Uterus (tissue), 4 donors: ENCODE data around the gene KRT24. TPM values are rescaled to one million over a fixed set of nuclear protein-coding genes. Genes with fewer than 3 reads are reported as not detected.

Experiments
- DNase-seq, 2 donors: peaks; one replicate each; pipeline ENCODE4 v3.0.0-alpha.2; 2019 to 2020
- H3K27ac ChIP-seq, 2 donors: fragments of 200-600 bp; sonication (generic); 1 replicate in 1 of 2; 2 replicates in 1 of 2; pipeline ENCODE4 v1.5.1; 2016 to 2018
- H3K27me3 ChIP-seq, 2 donors: fragments of 200-600 bp; sonication (generic); one replicate each; pipeline ENCODE4 v1.5.1; 2018 to 2019; ENCODE audit warnings: control low read depth in 1 of 2
- H3K36me3 ChIP-seq, 2 donors: fragments of 200-600 bp; sonication (generic); one replicate each; pipeline ENCODE4 v1.5.1; 2019; ENCODE audit warnings: control low read depth in 1 of 2
- H3K4me1 ChIP-seq, 2 donors: fragments of 200-600 bp; sonication (generic); one replicate each; pipeline ENCODE4 v1.5.1; 2018 to 2019; ENCODE audit warnings: control low read depth in 1 of 2
- H3K4me3 ChIP-seq, 2 donors: fragments of 200-600 bp; sonication (generic); 1 replicate in 1 of 2; 2 replicates in 1 of 2; pipeline ENCODE4 v1.5.1; 2018 to 2019; ENCODE audit warnings: mild to moderate bottlenecking in 1 of 2
- H3K9me3 ChIP-seq, 2 donors: fragments of 200-600 bp; sonication (generic); one replicate each; pipeline ENCODE4 v1.5.1; 2019; ENCODE audit warnings: control low read depth in 1 of 2
- POLR2A ChIP-seq, 2 donors: fragments of 450-650 bp; IDR thresholded peaks; one replicate each; pipeline ENCODE4 v1.6.1; 2016; ENCODE audit warnings: antibody characterized with exemption in 2 of 2, mild to moderate bottlenecking in 1 of 2, moderate library complexity in 1 of 2
- intact Hi-C: fragments of 100-400 bp; cut with DNase I; formaldehyde crosslinking; loops from one replicate; pipeline ENCODE4 v1.15.1; 2023; ENCODE audit warnings: low total_unique reads
- total RNA-seq, 4 donors: library from RNA; depleted of rRNA in 3 of 4; stranded (reverse); fragments of >200 nt in 3 of 4; gene quantifications; one replicate each; pipeline versions ENCODE4 v1.1.0 to v1.2.4, GENCODE V29; 2014 to 2023
- TF ChIP-seq, protein P1 (sequence below), 4 experiments: fragments of 200-600 bp in 2 of 4; fragments of 450-650 bp in 2 of 4; sonication (generic) in 2 of 4; IDR thresholded peaks; one replicate each; pipeline ENCODE4 v1.5.1; 2016 to 2019; ENCODE audit warnings: antibody characterized with exemption in 4 of 4, mild to moderate bottlenecking in 2 of 4, moderate library complexity in 1 of 4
- donor health status: DM: yes; HTN: yes; CAD: no.

Gene KRT24
- total RNA-seq, 4 donors from 2014 or later, result not detected

DNA sequence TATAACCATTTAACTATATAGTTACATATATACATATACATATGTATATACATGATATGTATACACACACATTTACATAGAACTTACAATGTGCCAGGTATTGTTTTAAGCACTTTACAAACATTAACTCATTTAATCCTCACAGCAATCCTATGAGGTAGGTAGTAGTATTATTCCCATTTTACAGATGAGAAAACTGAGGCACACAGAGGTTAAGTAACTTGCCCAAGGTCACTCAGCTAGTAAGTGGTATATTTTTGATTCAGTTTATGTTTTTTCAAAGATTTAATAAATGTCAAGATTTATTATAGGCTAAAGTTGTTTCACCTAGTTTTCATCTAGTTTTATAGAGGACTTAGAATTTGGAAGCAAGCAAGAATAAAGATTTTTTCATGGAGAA is 45.2 kb downstream of the KRT24 start:
- H3K27ac ChIP-seq, result no peak overlapping the region

DNA sequence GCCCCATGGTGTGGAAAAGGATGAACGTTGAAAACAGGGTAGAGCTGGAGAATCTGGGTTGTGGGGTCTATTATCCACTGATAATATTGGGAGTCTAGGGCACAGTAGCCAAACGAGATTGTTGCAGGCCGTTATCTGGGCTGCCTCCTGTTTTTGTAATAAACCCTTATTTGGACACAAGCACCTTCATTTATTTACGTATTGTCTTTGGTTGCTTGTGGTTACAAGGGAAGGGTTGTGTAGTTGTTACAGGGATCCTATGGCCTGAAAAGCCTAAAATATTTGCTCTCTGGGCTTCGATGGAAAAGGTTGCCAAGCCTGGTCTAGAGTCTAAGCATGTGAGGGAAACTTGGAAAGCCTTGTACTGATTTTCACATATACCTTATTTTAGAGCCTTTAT is 51.6 kb downstream of the KRT24 start:
- H3K4me3 ChIP-seq, result no peak overlapping the region
- no peaks in the 10 kb centered on the region for H3K36me3 ChIP-seq
- H3K4me1 ChIP-seq, result peaks cover 0 to under 1% of the 10 kb centered on the region in 2 donors
- no peak for DNase-seq
- TF ChIP-seq, protein P1, sequence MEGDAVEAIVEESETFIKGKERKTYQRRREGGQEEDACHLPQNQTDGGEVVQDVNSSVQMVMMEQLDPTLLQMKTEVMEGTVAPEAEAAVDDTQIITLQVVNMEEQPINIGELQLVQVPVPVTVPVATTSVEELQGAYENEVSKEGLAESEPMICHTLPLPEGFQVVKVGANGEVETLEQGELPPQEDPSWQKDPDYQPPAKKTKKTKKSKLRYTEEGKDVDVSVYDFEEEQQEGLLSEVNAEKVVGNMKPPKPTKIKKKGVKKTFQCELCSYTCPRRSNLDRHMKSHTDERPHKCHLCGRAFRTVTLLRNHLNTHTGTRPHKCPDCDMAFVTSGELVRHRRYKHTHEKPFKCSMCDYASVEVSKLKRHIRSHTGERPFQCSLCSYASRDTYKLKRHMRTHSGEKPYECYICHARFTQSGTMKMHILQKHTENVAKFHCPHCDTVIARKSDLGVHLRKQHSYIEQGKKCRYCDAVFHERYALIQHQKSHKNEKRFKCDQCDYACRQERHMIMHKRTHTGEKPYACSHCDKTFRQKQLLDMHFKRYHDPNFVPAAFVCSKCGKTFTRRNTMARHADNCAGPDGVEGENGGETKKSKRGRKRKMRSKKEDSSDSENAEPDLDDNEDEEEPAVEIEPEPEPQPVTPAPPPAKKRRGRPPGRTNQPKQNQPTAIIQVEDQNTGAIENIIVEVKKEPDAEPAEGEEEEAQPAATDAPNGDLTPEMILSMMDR (IDR thresholded peaks at IDR 0.05), result no peak
- TF ChIP-seq POLR2A (IDR thresholded peaks at IDR 0.05), result no peak
- H3K27me3 ChIP-seq, result no peaks in the 10 kb centered on the region
- intact Hi-C loops, result no loop called here
- H3K27ac ChIP-seq, result no peak overlapping the region
- no peaks in the 10 kb centered on the region for H3K9me3 ChIP-seq

More for the DNA sequence above, 45.2 kb downstream of the KRT24 start:
- no peak for DNase-seq
- Histone ChIP-seq H3K36me3 (no peaks in the 10 kb centered on the region), H3K27me3 (no peaks in the 10 kb centered on the region), H3K9me3 (no peaks in the 10 kb centered on the region), H3K4me3 (no peak overlapping the region), H3K4me1 (no peaks in the 10 kb centered on the region)
- intact Hi-C loops, result no loop called here
- TF ChIP-seq POLR2A (IDR thresholded peaks at IDR 0.05), result no peak
- TF ChIP-seq, protein P1 (IDR thresholded peaks at IDR 0.05), result no peak

DNA sequence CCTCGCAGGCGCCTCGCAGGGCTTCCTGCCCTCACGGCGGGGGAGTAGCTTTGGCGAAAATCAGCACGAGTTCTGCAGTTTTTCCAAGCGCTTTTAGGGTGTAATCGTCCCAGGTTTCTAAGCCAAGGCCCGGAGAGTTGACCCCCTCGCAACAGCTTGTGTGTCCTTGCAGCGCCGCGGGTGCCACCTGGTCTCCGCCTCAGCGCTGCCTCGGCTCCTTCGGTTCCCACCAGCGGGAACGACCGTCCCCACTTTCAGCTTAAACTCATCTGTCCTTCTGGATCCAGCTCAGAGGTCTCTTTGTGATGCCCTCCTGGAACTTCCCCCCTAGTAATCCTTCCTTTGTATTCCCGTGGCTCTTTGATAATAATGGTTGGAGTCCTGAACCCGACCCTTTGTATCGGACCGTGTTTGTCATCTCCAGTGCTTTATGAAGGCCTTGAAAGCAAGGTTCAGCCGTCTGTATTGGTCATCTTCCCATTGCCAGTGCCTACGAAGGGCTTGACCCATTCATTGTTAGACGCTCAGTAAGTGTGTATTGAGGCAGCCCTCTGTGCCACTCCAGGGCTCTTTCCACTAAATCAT is 55.1 kb downstream of the KRT24 start:
- no peak for DNase-seq
- H3K27me3 ChIP-seq, result no peaks in the 10 kb centered on the region
- TF ChIP-seq, protein P1 (IDR thresholded peaks at IDR 0.05), result no peak
- TF ChIP-seq POLR2A (IDR thresholded peaks at IDR 0.05), result no peak
- intact Hi-C loops, result no loop called here
- H3K27ac ChIP-seq, result peak overlapping the region; percentile 97 to 98
- H3K4me3 ChIP-seq, result peak overlapping the region; percentile 78 to 91
- H3K4me1 ChIP-seq, result peaks cover 0 to 13% of the 10 kb centered on the region in 2 donors
- no peaks in the 10 kb centered on the region for H3K9me3 ChIP-seq
- no peaks in the 10 kb centered on the region for H3K36me3 ChIP-seq

Other genes with a start within 250 kb of the KRT24 start
- 1 to 10 TPM in 1 of 4 donors, under 1 TPM in 2, not detected in 1; 0.09 to 2.6 (median 0.28) TPM for gene TNS4, start 202.1 kb downstream of the KRT24 start, total RNA-seq
- under 1 TPM in 1 of 4 donors, not detected in 3; 0.14 TPM for gene CCR7, start 138.3 kb downstream of the KRT24 start, total RNA-seq
- gene SMARCE1, start 55.9 kb downstream of the KRT24 start, total RNA-seq, result 100 to 1,000 TPM; 109 to 401 (median 159) TPM
- 1 to 10 TPM in 3 of 4 donors, not detected in 1; 1.6 to 4.2 (median 2.6) TPM for gene KRT222, start 38.6 kb downstream of the KRT24 start, total RNA-seq
- gene KRT25, start 51.6 kb upstream of the KRT24 start, total RNA-seq, result not detected
- gene KRT26, start 68.4 kb upstream of the KRT24 start, total RNA-seq, result not detected
- not detected for gene KRT27, start 78.8 kb upstream of the KRT24 start, total RNA-seq
- not detected for gene KRT28, start 96.2 kb upstream of the KRT24 start, total RNA-seq
- 10 to 100 TPM in 2 of 4 donors, 1 to 10 TPM in 1, not detected in 1; 6.9 to 47.1 (median 39.8) TPM for gene KRT10, start 118.9 kb upstream of the KRT24 start, total RNA-seq
- gene KRT12, start 163.5 kb upstream of the KRT24 start, total RNA-seq, result not detected
- gene KRT20, start 181.5 kb upstream of the KRT24 start, total RNA-seq, result under 1 TPM in 3 of 4 donors, not detected in 1; 0.26 to 0.83 (median 0.29) TPM
- gene KRT23, start 233.9 kb upstream of the KRT24 start, total RNA-seq, result 1 to 10 TPM in 1 of 4 donors, under 1 TPM in 1, not detected in 2; 0.79 to 3.1 TPM